DLD1 (cell line): ENCODE measurements around the gene FOXA1.

Experiments used
- in situ Hi-C: cut with HindIII; loops from 2 replicates; pipeline ENCODE4 v1.10.0; 2017; ENCODE audit warnings: low sequenced_read_pairs

FOXA1 gene

DNA sequence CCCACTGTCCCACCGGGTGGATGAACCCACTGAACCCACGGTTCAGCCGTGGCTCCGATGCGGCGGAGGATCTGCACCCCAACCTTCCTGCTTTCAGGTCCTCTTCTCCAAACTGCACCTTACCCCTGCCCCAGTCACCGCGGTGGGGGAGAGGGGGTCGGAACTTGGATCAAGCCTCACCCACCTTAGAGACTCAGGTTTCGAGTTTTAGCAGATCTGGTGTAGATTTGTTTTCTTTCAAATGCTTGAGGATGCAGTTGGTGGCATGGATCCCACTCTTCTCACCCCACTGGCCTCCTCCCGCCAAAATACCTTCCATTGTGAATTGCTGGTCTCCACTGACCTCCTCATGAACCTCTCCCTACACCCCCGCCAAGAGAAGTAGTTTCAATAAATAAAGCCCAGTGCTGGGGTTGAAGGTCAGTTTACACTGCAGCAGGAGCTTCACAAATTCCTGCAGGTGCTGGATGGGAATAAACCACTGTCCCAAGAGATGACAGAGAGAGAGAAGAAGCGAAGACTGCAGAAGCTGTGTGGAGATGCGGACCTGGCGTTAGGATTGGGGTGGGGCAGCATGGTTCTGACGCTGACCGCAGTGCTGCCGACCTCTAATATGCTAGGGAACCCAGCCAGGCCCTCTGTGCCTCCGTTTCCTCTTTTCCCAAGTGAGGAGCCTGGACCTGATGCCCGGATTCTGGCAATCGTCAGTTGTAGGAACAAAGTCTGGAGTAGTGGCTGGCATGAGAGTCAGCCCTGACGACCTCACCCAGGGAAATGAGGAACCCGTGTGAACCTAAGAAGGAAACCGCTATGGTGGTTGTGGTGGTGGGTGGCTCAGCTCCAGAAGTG lies 7.8 kb upstream of the FOXA1 start:
- in situ Hi-C loops = no loop called here

DNA sequence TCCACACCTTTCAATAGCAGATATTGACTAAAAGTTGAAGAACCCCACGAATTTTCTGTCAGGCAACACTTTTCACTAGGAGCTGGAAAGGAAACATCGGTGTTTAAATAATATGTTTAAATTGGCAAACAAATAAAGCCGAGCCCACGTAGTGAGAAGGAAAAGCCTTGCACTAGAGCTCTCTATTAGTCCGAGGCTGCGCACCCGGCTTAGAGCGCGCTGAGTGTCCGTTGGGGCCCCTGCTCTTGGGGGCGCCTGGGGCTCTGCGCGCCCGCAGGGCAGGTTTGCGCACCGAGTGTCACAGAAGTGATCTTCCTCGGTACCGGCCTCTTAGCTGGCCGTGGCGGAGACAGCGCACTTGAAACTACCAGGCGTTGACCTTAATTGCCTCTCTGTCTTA lies 6.8 kb upstream of the FOXA1 start:
- in situ Hi-C loops = no loop called here

GRCh38 chr14:37600880-37601741 lies 6.1 kb upstream of the FOXA1 start:
- in situ Hi-C loops = no loop called here

DNA sequence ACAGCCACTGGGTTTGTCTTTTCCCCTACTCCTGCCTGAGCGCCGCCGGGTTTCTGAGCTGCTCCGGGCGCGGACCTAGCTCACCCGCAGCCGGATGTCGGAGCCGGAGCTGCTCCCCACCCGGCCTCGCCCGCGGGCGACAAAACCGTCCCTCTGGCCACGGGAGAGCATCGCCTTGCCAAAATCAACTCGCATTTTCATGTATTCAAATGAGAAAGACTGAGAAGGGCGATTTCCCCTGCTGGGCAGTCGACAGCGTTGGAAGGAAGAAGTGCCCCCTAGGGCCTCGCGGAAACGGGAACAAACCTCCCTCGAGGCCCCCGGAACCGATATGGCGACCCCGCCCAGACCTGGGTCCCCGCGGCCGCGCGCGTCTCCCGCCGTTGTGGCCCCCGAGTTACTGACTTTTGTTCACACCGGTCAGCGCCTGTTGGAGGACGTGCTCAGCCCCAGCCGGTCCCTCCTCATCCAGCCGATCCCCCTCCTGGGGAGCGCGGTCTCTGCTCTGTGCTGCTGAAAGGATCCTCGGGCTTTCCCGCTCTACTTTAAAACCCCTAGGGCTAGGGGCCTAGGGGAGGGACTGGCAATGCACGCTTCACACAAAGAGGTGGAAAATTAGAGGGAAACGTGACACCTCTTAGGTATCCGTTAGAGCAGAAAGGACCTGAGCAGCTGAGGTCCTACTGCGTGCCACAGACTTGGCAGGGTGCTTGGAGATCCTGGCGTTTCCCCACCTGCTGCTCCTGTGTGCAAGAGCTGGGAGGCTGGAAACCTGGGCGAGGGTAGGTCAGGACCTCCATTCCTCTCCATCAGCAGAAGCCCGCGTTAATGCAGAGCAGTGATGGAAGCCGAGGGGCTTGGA lies 4.7 kb upstream of the FOXA1 start:
- in situ Hi-C loops = no loop called here

DNA sequence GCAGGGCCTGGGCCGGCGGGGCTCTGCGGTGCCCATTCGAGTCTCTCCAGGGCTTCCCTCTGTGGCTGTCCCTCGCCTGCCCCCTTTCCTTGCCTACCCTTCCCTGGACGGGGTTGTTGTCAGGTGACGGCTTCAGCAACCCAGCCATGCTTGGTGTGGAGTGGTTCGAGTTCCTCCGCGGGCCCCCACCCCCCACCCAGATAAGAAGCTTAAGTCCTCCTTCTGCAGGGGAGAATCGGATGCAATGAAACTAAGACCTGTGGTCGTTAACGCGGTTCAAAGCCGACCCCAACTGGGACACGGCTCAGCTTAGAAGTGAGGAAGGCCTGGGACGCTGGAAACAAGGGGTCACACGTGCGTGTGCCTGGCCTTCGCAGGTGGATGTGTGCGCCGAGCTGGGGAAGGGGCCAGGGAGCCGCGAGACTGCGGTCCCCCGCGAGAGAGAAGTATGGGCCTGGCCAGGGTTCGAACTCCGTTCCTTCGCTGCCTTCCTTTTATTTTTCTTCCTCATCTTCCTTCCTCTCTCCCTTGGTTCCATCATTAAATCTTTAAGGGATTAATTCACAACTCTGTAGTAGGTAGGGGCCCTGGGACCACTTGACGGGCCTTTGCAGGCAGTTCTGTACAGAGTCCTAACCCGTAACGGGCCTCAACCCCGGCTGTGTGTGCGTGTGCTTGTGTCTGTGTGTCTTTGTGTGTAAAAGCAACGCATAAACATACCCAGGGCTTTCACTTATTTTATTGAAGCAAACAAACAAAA lies 3.9 kb upstream of the FOXA1 start:
- in situ Hi-C loops = no loop called here

DNA sequence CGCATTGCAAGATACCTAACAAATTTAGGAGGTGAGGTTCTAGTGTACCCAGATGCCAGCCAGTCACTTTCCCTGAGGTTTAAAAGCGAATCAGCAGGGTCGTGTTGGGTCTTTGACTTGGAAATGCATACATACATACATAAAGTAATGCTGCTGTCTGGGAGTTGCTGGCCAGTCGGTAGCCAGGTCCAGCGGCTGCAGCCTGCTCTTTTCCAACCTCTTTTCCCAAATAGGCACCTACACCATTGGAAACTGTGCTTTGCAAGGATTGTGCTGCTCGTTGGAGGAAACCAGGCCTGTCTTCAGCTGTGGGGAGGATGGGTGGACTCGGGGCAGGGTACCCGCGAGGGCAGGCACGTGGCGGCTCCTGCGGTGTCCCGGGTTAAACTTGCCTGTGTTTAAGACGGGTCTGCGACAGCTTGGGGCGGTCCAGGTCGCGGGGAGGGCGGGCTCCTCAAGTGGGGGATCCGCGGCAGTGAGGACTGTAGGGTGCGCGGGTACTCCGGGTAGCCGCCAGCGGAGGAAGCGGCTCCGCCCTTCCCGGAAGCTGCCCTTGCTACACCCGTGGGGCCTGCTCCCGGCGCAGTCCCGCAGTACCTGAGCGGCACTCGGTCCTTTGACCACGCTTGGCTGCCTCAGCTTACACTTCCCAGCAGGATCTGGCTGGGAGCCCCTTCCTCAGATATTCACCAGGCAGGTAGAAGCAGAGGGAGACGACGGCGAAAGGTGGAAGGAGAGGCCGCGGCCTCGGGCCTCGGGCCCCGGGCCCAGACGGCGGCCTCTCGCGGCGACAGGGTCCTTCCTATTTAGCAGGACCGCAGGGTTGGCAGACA lies 3.1 kb upstream of the FOXA1 start:
- in situ Hi-C loops = no loop called here

- in situ Hi-C loops = no loop called here
Observed at GRCh38 chr14:37597538-37597913, 2.5 kb upstream of the FOXA1 start.

DNA sequence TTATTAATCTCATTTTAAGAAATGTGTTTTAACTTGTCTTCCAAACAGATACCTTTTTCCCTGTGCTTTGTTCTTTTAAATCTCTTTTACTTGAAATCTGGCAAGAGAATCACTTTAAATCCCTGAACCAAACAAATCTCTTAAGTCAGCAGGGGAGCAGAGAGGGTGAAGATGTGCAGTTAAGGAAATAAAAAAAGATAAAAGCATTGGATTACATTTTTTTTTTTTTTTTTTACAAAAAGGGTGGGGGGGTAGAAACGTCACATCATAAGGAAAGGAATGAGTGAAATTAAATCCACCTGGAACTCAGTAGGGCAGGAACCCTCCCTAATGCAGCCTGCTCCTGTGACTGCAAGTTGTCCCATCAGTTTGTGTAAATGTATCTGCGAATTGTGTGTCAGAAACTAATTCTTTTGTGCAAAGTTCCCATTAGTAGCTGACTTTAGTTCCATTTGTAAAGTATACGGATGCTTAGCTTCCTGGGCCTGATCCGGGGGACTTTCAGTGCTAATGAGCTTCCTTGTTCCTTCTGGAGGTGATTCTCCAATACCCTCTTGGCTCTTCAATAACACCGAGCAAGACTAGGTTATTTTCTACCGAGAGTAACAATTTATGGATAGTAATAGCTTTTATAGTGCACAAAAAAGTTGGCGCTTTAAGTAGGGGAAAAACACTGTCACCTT lies 1.9 kb upstream of the FOXA1 start:
- in situ Hi-C loops = no loop called here

DNA sequence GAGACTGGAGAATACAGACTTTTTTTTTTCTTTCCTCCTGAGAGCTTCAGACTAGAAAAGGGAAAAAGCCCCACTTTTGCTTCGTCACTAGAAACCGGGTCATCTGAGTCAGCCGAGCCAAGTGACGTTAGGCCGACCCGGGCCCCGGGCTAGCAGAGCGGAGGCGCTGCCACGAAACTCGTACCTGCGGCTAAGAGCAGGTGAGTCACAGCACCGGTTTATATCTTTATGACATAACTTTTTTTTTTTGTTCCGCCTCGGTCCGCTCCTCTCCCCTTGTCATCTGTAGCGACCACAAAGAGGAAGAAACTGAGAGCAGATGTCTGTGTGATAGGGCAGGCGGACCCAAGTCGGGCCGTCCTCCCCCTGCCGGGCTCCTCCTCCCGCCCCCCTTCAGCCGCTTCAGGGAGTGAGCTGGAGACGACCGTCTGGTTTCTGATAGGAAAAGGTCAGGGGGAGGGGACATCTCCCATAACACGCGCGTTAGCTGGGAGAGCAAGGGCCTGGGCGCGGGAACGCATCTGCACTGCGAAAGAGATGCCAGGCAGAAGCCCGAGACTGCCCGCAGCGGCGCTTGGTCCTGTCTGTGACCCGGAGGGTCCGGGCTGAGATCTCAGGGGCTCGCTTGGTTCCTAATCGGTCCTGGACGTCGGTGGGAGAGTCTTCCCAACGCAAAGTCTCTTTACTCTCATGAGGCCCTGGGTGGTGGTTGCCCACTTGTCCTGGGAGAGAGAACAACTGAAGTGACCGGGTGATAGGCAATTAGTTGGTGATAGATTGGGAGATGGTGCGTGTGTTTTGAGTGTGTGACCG lies 966 bp upstream of the FOXA1 start:
- in situ Hi-C loops = no loop called here

DNA sequence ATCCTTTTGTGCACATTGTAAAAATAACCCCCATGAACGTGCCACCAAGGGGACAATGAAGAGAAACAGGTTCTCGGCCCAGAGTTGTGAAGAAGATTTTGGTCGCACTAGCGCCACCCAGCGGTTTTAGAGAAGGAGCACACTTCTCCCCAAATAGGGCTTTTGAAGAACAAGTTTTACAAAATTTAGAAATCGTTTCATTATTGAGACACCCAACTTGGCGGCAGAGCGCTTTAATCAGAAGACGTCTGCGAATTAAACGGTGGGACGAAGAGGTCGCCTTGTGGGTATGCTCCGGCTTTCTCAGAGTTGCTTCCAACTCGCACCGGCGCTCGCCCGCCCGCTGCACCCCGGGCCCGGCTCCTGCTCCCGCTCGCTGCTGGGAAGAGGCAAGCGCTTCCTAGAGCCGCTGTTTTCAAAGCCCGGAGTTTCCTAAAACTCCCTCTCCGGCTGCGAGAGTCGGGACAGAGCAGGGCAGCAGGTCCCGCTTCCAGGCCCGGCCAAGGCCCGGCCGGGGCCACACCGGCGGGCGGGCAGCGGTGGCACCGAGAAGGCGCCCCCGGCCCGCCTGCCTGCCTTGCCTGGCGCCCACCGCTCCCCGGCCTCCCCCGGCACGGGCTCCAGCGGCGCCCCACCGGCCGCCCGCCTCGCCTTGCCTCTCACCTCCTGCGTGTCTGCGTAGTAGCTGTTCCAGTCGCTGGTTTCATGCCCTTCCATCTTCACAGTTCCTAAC lies 645 bp downstream of the FOXA1 start:
- in situ Hi-C loops = no loop called here

GRCh38 chr14:37593511-37594237 lies 1.4 kb downstream of the FOXA1 start:
- in situ Hi-C loops = no loop called here

- in situ Hi-C loops = no loop called here
Observed at GRCh38 chr14:37592482-37593408, 2.3 kb downstream of the FOXA1 start.

GRCh38 chr14:37591941-37592481 lies 3.0 kb downstream of the FOXA1 start:
- in situ Hi-C loops = no loop called here

DNA sequence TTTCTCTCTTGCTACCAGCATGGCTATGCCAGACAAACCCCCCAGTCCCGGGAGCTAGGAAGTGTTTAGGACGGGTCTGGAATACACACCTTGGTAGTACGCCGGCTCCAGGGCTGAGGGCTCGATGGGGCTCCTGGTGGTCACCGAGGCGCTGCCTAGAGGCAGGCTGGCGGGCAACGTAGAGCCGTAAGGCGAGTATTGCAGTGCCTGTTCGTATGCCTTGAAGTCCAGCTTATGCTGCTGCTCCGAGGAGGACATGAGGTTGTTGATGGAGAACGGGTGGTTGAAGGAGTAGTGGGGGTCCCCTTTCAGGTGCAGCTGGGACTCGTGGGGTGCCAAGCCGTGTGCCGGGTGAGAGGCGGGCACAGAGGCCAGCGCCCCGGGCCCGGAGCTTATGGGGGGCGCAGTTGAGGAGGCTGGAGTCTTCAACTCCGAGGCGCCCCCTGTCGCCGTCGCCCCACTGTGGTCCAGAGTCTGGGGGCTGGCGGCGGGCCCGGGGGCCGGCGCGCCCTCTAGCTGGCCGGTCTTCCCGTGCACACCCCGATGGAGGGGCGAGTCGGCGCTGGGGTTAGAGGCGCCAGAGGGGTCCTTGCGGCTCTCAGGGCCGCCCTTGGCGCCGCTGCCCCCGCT lies 3.6 kb downstream of the FOXA1 start:
- in situ Hi-C loops = no loop called here
